Brain microvascular endothelial cell (primary cell): Measurements from ENCODE around the gene PIP5KL1.

Experiments
- DNase-seq: peaks from one replicate; pipeline ENCODE4 v3.0.0-alpha.2; 2020
- H3K27ac ChIP-seq: fragments of 250-450 bp; sonication (Bioruptor Pico); 2 replicates; pipeline ENCODE4 v1.5.1; 2020; ENCODE audit warnings: mild to moderate bottlenecking, moderate library complexity
- H3K27me3 ChIP-seq: fragments of 250-450 bp; sonication (Bioruptor Pico); replicated peaks from 2 replicates; pipeline ENCODE4 v1.5.1; 2020; ENCODE audit warnings: mild to moderate bottlenecking
- H3K36me3 ChIP-seq: fragments of 250-450 bp; sonication (Bioruptor Pico); replicated peaks from 2 replicates; pipeline ENCODE4 v1.5.1; 2020; ENCODE audit warnings: mild to moderate bottlenecking
- H3K4me3 ChIP-seq: 2 replicates; pipeline ENCODE4 v1.5.1; 2011; ENCODE audit warnings: low read depth, mild to moderate bottlenecking, control low read depth, low read length, moderate library complexity
- in situ Hi-C: cut with HindIII; loops from 2 replicates; pipeline ENCODE4 v1.10.0; 2017; ENCODE audit warnings: low sequenced_read_pairs, low pct_ligation_motif_present
- TF ChIP-seq, protein P1 (sequence below): IDR thresholded peaks from 2 replicates; pipeline ENCODE4 v1.5.1; 2011; ENCODE audit warnings: low read depth, mild to moderate bottlenecking, moderate library complexity, low read length, control low read depth, inconsistent platforms; ENCODE audit errors: missing control alignments

The PIP5KL1 gene

DNA sequence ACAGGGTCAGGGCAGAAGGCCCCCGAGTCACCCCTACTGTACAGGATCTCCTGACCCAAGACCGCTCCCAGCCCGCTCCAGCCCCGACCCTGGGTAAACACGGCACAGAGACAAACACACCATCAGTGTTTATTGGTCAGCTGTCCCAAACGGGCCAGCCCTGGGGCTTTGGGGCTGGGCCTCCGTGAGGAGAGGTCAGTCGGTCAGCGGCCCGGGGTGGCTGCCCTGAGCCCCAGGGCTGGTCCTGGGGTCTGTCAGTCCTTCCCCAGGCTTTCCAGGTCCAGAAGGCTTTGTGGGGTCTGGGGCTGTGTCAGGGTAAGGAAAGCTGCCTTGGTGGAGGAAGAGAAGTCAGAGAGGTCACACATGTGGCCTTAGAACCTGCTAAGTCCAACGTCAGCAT lies 4.4 kb upstream of the PIP5KL1 start:
- Histone ChIP-seq H3K27me3 (no peaks in the 10 kb centered on the region), H3K4me3 (no peak overlapping the region), H3K27ac (no peak overlapping the region), H3K36me3 (peaks cover 10% of the 10 kb centered on the region)
- DNase-seq: no peak
- in situ Hi-C loops: no loop called here
- TF ChIP-seq, protein P1, sequence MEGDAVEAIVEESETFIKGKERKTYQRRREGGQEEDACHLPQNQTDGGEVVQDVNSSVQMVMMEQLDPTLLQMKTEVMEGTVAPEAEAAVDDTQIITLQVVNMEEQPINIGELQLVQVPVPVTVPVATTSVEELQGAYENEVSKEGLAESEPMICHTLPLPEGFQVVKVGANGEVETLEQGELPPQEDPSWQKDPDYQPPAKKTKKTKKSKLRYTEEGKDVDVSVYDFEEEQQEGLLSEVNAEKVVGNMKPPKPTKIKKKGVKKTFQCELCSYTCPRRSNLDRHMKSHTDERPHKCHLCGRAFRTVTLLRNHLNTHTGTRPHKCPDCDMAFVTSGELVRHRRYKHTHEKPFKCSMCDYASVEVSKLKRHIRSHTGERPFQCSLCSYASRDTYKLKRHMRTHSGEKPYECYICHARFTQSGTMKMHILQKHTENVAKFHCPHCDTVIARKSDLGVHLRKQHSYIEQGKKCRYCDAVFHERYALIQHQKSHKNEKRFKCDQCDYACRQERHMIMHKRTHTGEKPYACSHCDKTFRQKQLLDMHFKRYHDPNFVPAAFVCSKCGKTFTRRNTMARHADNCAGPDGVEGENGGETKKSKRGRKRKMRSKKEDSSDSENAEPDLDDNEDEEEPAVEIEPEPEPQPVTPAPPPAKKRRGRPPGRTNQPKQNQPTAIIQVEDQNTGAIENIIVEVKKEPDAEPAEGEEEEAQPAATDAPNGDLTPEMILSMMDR: no peak

DNA sequence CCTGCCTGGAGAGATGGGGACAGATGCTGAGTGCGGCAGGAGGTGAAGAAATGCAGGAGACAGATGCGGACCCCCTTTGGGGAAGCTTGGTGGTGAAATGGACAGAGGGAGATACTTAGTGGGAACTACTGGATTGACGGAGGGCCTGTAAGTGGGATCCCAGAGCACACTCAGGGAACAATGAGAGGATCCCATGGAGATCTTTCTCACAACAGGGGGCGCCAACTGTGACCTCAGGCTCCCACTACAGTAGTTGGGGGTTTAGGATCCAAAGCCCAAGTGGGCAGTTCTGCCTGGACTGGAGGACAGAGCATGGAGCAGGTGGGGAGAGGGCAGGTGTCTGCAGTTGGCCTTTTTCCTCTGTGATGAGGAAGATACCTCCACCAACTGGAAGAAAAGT lies 3.7 kb upstream of the PIP5KL1 start:
- Histone ChIP-seq H3K36me3 (peaks cover 10% of the 10 kb centered on the region), H3K27ac (no peak overlapping the region), H3K4me3 (no peak overlapping the region), H3K27me3 (no peaks in the 10 kb centered on the region)
- no peak for DNase-seq
- TF ChIP-seq, protein P1: no peak
- in situ Hi-C loops: no loop called here

DNA sequence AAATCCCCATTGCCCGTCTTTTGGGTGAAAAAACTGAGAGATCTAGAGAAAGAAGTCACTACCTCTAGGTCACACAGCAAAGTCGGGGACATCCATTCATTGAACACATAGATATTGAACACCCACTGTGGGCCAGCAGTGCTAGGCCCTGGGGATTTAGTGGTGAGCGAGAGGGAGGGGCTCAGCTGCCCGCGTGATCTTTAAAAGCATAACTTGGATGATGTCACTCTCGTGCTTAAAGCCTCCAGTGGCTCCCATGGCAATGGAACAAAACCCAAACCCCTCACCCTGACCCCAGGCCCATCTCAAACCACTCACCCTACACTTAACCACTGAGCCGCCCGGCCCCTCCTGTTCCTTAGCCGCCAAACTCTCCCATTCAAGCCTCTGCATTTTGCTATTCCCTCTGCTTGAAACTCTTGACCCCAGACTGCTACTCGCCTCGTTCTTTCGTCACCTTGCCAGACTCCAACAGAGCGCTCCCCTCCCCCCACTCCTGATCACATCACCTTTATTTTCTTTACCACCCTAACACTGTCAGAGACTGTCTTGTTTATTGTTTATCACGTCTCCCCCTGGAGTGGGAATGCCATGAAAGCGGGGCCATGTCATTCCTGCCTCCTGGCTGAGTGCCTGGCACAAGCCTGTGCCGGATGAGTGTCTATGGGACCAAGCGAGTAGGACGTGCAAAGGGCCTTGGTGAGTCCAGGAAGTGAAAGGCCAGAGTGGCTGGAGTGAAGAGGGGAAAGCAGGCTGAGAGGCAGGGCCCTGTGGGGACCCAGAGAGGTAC lies 710 bp upstream of the PIP5KL1 start:
- DNase-seq: peak; percentile 84
- Histone ChIP-seq H3K36me3 (peaks cover 10% of the 10 kb centered on the region), H3K4me3 (peak overlapping the region; percentile 55), H3K27ac (peak overlapping the region; percentile 90), H3K27me3 (no peaks in the 10 kb centered on the region)
- in situ Hi-C loops: no loop called here
- TF ChIP-seq, protein P1: no peak

DNA sequence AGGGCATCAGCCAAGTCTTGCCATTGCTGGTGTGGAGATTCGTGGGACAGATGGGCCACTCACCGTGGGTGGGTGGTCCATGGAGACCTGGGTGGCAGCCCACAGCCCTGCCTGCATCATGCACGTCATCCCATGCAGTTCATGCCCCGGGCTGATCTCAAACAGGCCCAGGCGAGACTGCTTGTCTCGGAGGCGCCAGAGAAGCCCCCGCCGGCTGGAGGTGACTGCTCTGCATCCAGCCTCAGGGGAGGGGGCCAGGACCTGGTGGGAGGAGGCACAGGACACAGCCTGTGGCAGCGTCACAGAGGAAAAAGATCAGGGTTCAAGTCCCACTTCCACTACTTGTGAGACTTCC lies 975 bp downstream of the PIP5KL1 start:
- TF ChIP-seq, protein P1: no peak
- Histone ChIP-seq H3K27me3 (no peaks in the 10 kb centered on the region), H3K36me3 (no peaks in the 10 kb centered on the region), H3K27ac (no peak overlapping the region), H3K4me3 (no peak overlapping the region)
- in situ Hi-C loops: no loop called here
- DNase-seq: no peak

DNA sequence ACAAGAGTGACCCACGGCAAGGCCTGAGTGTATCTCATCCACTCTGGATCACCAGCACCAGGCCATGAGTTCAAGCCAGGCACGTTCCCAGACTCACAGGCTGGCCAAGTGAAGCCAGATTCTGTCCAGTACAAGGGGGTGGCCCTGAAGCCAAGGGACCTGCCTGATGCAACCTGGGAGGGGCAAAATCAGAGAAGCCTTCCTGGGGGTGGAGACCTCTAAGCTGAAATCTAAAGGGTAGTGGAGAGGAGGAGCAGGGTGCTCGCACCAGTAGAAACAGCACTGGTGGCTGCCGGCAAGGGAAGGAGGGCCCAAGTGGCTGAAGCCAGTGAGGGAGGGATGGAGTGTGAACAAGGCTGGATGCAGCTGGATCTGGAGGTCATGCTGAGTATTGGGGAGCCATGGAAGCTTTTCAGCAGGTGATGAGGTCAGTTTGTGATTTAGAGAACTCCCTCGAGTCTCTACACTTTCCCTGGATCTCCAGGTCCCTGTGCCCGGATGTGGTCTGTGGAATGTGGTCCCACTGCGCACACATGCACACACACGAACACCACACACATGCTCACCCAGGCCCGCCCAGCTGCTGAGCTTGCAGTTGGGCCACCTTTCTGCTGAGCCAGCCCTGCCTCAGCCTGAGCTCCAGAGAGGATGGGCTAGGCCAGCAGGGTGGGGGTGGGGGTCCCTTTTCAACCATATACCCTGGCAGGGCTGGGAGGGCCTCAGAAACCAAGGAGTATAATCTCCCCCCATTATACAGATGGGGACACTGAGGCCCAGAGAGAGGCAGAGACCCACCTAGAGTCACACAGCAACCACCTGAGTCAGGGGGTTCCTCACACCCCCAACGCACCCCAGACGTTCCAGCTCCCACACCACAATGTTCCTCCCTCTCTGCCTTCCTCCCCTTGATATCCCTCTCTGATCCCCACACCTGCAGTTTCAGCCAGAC lies 1.6 kb downstream of the PIP5KL1 start:
- no peaks in the 10 kb centered on the region for H3K36me3 ChIP-seq
- in situ Hi-C loops: no loop called here
- no peaks in the 10 kb centered on the region for H3K27me3 ChIP-seq
- no peak for DNase-seq
- TF ChIP-seq, protein P1: no peak
- no peak overlapping the region for H3K27ac ChIP-seq
- no peak overlapping the region for H3K4me3 ChIP-seq
